K562 (cell line): ENCODE data around the gene TMC6. TPM values are rescaled to one million over a fixed set of nuclear protein-coding genes. Genes with fewer than 3 reads are reported as not detected.

Experiments
- ATAC-seq: fragments of 200-7000 bp; cut with Tn5 transposase; 3 replicates; pipeline ENCODE4 v1.9.1; 2020; ENCODE audit warnings: moderate library complexity
- BruUV-seq: library from RNA; stranded (reverse); fragments of 400-500 nt; replicated peaks from 2 replicates; lab custom pipeline; 2021; lab: Mats Ljungman, UMichigan
- CTCF ChIA-PET: fragments of 300-600 bp; formaldehyde crosslinking; extraction: SDS; loops from one replicate; lab custom pipeline; 2021; ENCODE audit warnings: low intra/inter-chr PET ratio; lab: Yijun Ruan, JAX
- POLR2A ChIA-PET: fragments of 300-600, 350-650 bp; sonication (Branson Sonifier 250); formaldehyde crosslinking; extraction: SDS; loops from one replicate; lab custom pipeline; 2021; ENCODE audit warnings: antibody characterized with exemption, inconsistent platforms; lab: Yijun Ruan, JAX
- DNase-seq, 4 experiments: peaks; one replicate each; pipeline versions ENCODE4 v3.0.0 to v3.0.0-alpha.2; 2011 to 2018; ENCODE audit warnings: low spot score in 3 of 4, mixed read lengths in 3 of 4; ENCODE audit errors: extremely low read depth in 1 of 4
- FAIRE-seq: peaks from 2 replicates; lab custom pipeline; 2011; peaks lifted over from hg19 to GRCh38; lab: Jason Lieb, UNC
- H2AFZ ChIP-seq: 2 replicates; pipeline ENCODE4 v1.6.0; 2011; ENCODE audit warnings: low read depth, low read length, control low read depth, inconsistent platforms
- H3K27ac ChIP-seq: fragments of 200-600 bp; 3 replicates; pipeline ENCODE4 v1.8.0; 2011; ENCODE audit warnings: low read depth, mild to moderate bottlenecking, control low read depth, inconsistent platforms, low read length, moderate library complexity, mixed read lengths; ENCODE audit errors: extremely low read depth
- H3K27me3 ChIP-seq, 2 experiments: fragments of 300-600 bp in 1 of 2; 2 replicates in 1 of 2; 3 replicates in 1 of 2; pipeline versions ENCODE4 v1.6.0 to v1.8.0; 2011; ENCODE audit warnings: inconsistent platforms in 2 of 2, low read length in 2 of 2, mild to moderate bottlenecking in 1 of 2, mixed read lengths in 1 of 2, moderate library complexity in 1 of 2; ENCODE audit not compliant: control insufficient read depth in 2 of 2, insufficient read depth in 2 of 2
- H3K36me3 ChIP-seq: fragments of 300-600 bp; 3 replicates; pipeline ENCODE4 v1.8.0; 2011; ENCODE audit warnings: mild to moderate bottlenecking, low read length, inconsistent platforms; ENCODE audit not compliant: control insufficient read depth, insufficient read depth
- H3K4me1 ChIP-seq, 2 experiments: fragments of 200-600 bp in 1 of 2; replicated peaks in 1 of 2; 2 replicates in 1 of 2; 3 replicates in 1 of 2; pipeline versions ENCODE4 v1.5.1 to v1.8.0; 2011; ENCODE audit warnings: inconsistent platforms in 2 of 2, low read length in 2 of 2, mild to moderate bottlenecking in 1 of 2, mixed read lengths in 1 of 2, moderate library complexity in 1 of 2; ENCODE audit not compliant: control insufficient read depth in 2 of 2, insufficient read depth in 2 of 2
- H3K4me2 ChIP-seq: 2 replicates; pipeline ENCODE4 v1.6.1; 2011; ENCODE audit warnings: low read length, control low read depth, inconsistent platforms, mixed read lengths; ENCODE audit not compliant: insufficient read depth
- H3K4me3 ChIP-seq: fragments of 200-600 bp; sonication (generic), shearing (Covaris generic); 2 replicates; pipeline ENCODE4 v1.5.1; 2016; ENCODE audit warnings: control low read depth, inconsistent platforms
- H3K79me2 ChIP-seq: fragments of 200-600 bp; 3 replicates; pipeline ENCODE4 v1.8.0; 2011; ENCODE audit warnings: low read length, inconsistent platforms; ENCODE audit not compliant: control insufficient read depth, insufficient read depth
- H3K9ac ChIP-seq, 2 experiments: 2 replicates each; pipeline versions ENCODE4 v1.6.0 to v1.6.1; 2011; ENCODE audit warnings: low read depth in 2 of 2, low read length in 2 of 2, control low read depth in 1 of 2, inconsistent platforms in 1 of 2, mild to moderate bottlenecking in 1 of 2, mixed read lengths in 1 of 2; ENCODE audit not compliant: insufficient read depth in 1 of 2
- H3K9me1 ChIP-seq: one replicate; pipeline ENCODE4 v1.6.0; 2011; ENCODE audit warnings: inconsistent platforms, mild to moderate bottlenecking, low read length, moderate library complexity; ENCODE audit not compliant: control insufficient read depth, insufficient read depth
- H3K9me3 ChIP-seq: replicated peaks from 2 replicates; pipeline ENCODE4 v1.5.1; 2011; ENCODE audit warnings: low read depth, low read length, inconsistent platforms; ENCODE audit not compliant: control insufficient read depth, insufficient read depth
- H4K20me1 ChIP-seq: replicated peaks from 2 replicates; pipeline ENCODE4 v1.6.1; 2011; ENCODE audit warnings: low read length, inconsistent platforms, mixed read lengths; ENCODE audit not compliant: control insufficient read depth, insufficient read depth
- DMBX1 ChIP-seq: fragments of 250-450 bp; sonication (Bioruptor Pico); IDR thresholded peaks from 2 replicates; pipeline ENCODE4 v1.8.0; 2022; ENCODE audit warnings: inconsistent platforms, mild to moderate bottlenecking, moderate library complexity, borderline replicate concordance
- DNMT1 ChIP-seq: fragments of 450-650 bp; IDR thresholded peaks from 2 replicates; pipeline ENCODE4 v1.6.1; 2016; ENCODE audit warnings: antibody characterized with exemption, mild to moderate bottlenecking
- GABPB2 ChIP-seq: fragments of 250-450 bp; sonication (Bioruptor Pico); conservative IDR thresholded peaks from 2 replicates; pipeline ENCODE4 v1.5.1; 2021; ENCODE audit warnings: mild to moderate bottlenecking
- GTF2A2 ChIP-seq: IDR thresholded peaks from 2 replicates; pipeline ENCODE4 v1.6.1; 2016; ENCODE audit warnings: mild to moderate bottlenecking, missing genetic modification characterization, missing compliant biosample characterization
- SMARCE1 ChIP-seq: fragments of 450-650 bp; IDR thresholded peaks from 2 replicates; pipeline ENCODE4 v1.7.1; 2016; ENCODE audit warnings: mild to moderate bottlenecking
- STAT5B ChIP-seq: fragments of 250-450 bp; sonication (Bioruptor Pico); IDR thresholded peaks from 2 replicates; pipeline ENCODE4 v1.8.0; 2021; ENCODE audit warnings: mild to moderate bottlenecking, inconsistent platforms
- ZNF212 ChIP-seq: fragments of 450-650 bp; formaldehyde crosslinking; IDR thresholded peaks from 2 replicates; pipeline ENCODE4 v1.4.0; 2020; ENCODE audit warnings: mild to moderate bottlenecking
- ZNF263 ChIP-seq: sonication (generic); formaldehyde crosslinking; IDR thresholded peaks from 2 replicates; pipeline ENCODE4 v1.8.0; 2022; ENCODE audit warnings: mild to moderate bottlenecking, missing genetic modification reagents, borderline replicate concordance
- ZNF274 ChIP-seq: IDR thresholded peaks from 2 replicates; pipeline ENCODE4 v1.6.1; 2011; ENCODE audit warnings: low read depth, mild to moderate bottlenecking, low read length, moderate library complexity, borderline replicate concordance
- WGBS: fragments of 100-300 bp; shearing (Covaris generic); methylation state at CpG from one replicate; pipeline ENCODE4 v1.1.6; 2016; ENCODE audit warnings: low coverage, mixed read lengths; ENCODE audit not compliant: insufficient coverage; ENCODE audit errors: missing lambda C conversion rate; 5-methylcytosine and 5-hydroxymethylcytosine counted together
- in situ Hi-C: fragments of 300-500 bp; cut with MboI; formaldehyde crosslinking; loops from 4 replicates; pipeline ENCODE4 v1.15.0; 2018; ENCODE audit warnings: inconsistent platforms, mixed read lengths
- intact Hi-C: fragments of 100-400 bp; cut with micrococcal nuclease; formaldehyde crosslinking; loops from 2 replicates; pipeline ENCODE4 v1.14.2; 2022
- polyA plus RNA-seq, 8 experiments: library from polyadenylated mRNA; depleted of rRNA in 4 of 8; stranded (reverse) in 5 of 8; unstranded in 3 of 8; fragments of >200 nt; fragmentation: Nextera tagmentation in 2 of 8; fragmentation: Illumina TruSeq in 1 of 8; extraction: Ambion mirVana in 2 of 8; extraction: Trizol in 1 of 8; gene quantifications; 2 replicates each; pipeline versions ENCODE4 v1.2.1 to v1.2.3, GENCODE V29; 2011 to 2014; ENCODE audit warnings: inconsistent platforms in 1 of 8, missing spikeins in 1 of 8
- total RNA-seq, 7 experiments: library from RNA; depleted of rRNA in 6 of 7; stranded (reverse); fragments of >200 nt in 6 of 7; fragmentation: Illumina TruSeq in 2 of 7; extraction: Trizol in 2 of 7; gene quantifications; 2 replicates each; pipeline versions ENCODE4 v1.2.1 to v1.2.3, GENCODE V29; 2011 to 2021; ENCODE audit warnings: low replicate concordance in 1 of 7
- TF ChIP-seq, protein P1 (sequence below): fragments of 450-650 bp; IDR thresholded peaks from 2 replicates; pipeline ENCODE4 v1.6.1; 2016; ENCODE audit warnings: low read depth
- TF ChIP-seq, protein P2 (sequence below): fragments of 250-450 bp; sonication (Bioruptor Pico); IDR thresholded peaks from 2 replicates; pipeline ENCODE4 v1.8.0; 2021; ENCODE audit warnings: moderate library complexity, mild to moderate bottlenecking, inconsistent platforms
- TF ChIP-seq, protein P3 (sequence below): sonication (generic); formaldehyde crosslinking; IDR thresholded peaks from 2 replicates; pipeline ENCODE4 v1.8.0; 2022; ENCODE audit warnings: missing genetic modification reagents, mild to moderate bottlenecking, borderline replicate concordance

Gene TMC6
- total and polyA plus RNA-seq, 9 of the 15 experiments (the other 6 are each of a cell fraction or from before 2014, with no cell fraction given) = 4.1 to 351 (median 66.9) TPM

DNA sequence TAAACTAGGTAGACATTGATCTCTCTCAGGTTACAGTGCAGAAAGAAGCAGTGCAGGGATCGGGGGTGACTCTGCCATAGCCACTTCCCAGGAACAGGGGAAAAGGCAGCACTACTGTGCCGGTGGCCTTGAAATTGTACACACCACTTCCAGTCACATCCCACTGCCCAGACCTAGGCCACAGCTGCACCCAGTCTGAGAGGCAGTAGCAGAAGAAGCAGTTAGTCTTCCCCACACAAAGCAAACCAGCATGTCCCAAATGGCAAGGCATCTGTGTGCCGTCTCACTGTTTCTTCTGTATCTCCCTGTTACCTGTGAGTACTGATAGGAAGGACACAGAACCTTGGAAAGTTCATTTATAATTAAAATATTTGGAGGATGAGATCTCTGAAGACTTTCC, 47.0 kb downstream of the TMC6 start (continued):
- TF ChIP-seq GABPB2 (CRISPR knock-in tag) (no peak), ZNF274 (no peak)

DNA sequence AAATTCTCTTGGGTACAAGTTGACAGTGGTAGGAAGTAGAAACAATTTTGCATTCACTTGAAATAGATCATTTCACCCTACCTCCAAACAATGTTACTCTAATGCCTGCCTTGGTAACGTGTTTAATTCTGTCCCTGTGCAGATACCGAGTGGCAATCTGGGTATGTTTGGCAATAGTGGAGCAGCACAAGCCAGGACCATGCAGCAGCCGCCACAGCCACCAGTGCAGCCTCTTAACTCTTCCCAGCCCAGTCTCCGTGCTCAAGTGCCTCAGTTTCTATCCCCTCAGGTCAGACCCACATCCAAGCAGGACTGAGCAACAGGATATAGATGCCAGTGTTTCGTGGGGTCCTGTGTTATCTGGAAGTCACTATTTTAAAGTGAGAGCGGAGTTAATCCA, 49.3 kb downstream of the TMC6 start:
- CTCF ChIA-PET = no interaction called here
- intact Hi-C loops = no loop called here
- H3K36me3 ChIP-seq = peaks cover 28% of the 10 kb centered on the region; the same call in 1 of the 3 replicates
- no peak for DNase-seq
- TF ChIP-seq DMBX1 (CRISPR knock-in tag) (no peak), STAT5B (CRISPR knock-in tag) (no peak), GTF2A2 (tag) (no peak), ZNF212 (CRISPR knock-in tag) (no peak), ZNF263 (CRISPR knock-in tag) (no peak), SMARCE1 (no peak), DNMT1 (no peak)
- TF ChIP-seq, protein P1, sequence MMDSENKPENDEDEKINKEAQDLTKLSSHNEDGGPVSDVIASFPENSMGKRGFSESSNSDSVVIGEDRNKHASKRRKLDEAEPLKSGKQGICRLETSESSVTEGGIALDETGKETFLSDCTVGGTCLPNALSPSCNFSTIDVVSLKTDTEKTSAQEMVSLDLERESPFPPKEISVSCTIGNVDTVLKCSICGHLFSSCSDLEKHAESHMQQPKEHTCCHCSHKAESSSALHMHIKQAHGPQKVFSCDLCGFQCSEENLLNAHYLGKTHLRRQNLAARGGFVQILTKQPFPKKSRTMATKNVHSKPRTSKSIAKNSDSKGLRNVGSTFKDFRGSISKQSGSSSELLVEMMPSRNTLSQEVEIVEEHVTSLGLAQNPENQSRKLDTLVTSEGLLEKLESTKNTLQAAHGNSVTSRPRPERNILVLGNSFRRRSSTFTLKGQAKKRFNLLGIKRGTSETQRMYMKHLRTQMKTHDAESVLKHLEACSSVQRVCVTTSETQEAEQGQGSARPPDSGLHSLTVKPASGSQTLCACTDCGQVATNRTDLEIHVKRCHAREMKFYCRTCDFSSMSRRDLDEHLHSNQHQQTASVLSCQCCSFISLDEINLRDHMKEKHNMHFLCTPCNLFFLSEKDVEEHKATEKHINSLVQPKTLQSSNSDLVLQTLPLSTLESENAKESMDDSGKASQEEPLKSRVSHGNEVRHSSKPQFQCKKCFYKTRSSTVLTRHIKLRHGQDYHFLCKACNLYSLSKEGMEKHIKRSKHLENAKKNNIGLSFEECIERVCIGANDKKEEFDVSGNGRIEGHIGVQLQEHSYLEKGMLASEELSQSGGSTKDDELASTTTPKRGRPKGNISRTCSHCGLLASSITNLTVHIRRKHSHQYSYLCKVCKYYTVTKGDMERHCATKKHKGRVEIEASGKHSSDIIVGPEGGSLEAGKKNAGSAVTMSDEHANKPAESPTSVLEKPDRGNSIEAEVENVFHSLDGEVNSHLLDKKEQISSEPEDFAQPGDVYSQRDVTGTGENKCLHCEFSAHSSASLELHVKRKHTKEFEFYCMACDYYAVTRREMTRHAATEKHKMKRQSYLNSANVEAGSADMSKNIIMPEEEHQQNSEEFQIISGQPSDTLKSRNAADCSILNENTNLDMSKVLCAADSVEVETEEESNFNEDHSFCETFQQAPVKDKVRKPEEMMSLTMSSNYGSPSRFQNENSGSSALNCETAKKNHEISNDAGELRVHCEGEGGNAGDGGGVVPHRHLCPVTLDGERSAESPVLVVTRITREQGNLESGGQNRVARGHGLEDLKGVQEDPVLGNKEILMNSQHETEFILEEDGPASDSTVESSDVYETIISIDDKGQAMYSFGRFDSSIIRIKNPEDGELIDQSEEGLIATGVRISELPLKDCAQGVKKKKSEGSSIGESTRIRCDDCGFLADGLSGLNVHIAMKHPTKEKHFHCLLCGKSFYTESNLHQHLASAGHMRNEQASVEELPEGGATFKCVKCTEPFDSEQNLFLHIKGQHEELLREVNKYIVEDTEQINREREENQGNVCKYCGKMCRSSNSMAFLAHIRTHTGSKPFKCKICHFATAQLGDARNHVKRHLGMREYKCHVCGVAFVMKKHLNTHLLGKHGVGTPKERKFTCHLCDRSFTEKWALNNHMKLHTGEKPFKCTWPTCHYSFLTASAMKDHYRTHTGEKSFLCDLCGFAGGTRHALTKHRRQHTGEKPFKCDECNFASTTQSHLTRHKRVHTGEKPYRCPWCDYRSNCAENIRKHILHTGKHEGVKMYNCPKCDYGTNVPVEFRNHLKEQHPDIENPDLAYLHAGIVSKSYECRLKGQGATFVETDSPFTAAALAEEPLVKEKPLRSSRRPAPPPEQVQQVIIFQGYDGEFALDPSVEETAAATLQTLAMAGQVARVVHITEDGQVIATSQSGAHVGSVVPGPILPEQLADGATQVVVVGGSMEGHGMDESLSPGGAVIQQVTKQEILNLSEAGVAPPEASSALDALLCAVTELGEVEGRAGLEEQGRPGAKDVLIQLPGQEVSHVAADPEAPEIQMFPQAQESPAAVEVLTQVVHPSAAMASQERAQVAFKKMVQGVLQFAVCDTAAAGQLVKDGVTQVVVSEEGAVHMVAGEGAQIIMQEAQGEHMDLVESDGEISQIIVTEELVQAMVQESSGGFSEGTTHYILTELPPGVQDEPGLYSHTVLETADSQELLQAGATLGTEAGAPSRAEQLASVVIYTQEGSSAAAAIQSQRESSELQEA = no peak
- TF ChIP-seq, protein P2, sequence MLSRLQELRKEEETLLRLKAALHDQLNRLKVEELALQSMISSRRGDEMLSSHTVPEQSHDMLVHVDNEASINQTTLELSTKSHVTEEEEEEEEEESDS (CRISPR knock-in tag) = no peak
- TF ChIP-seq, protein P3, sequence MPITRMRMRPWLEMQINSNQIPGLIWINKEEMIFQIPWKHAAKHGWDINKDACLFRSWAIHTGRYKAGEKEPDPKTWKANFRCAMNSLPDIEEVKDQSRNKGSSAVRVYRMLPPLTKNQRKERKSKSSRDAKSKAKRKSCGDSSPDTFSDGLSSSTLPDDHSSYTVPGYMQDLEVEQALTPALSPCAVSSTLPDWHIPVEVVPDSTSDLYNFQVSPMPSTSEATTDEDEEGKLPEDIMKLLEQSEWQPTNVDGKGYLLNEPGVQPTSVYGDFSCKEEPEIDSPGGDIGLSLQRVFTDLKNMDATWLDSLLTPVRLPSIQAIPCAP = no peak
- TF ChIP-seq, all 486 proteins: peak for 0
- Histone ChIP-seq H2AFZ (no peak overlapping the region), H3K9ac (0 out of 4 replicates have a peak overlapping the region, but pooled peaks of 1 of the 2 experiments have one; percentile 27), H3K9me1 (no peaks in the 10 kb centered on the region), H3K9me3 (no peaks in the 10 kb centered on the region), H3K27ac (no peak overlapping the region), H3K27me3 (no peaks in the 10 kb centered on the region), H3K79me2 (no peaks in the 10 kb centered on the region), H3K4me2 (no peak overlapping the region), H3K4me3 (no peak overlapping the region), H4K20me1 (no peaks in the 10 kb centered on the region), H3K4me1 (peaks cover 15 to 17% of the 10 kb centered on the region in 2 experiments; a peak in 4 of 5 replicates)
- FAIRE-seq (no peak), ATAC-seq (no peak)
- in situ Hi-C loops = no loop called here
- no TSS peak for BruUV-seq
- POLR2A ChIA-PET = interaction anchor here (1.5 to 1.6 kb wide), 2 partner anchors 12 to 31 kb away, joined by 3 to 5 read pairs; no protein-coding TSS in a partner anchor
- 88% methylated on average over 6 of the region's 6 CpGs for WGBS
